ENCODE data around the gene SESN1. TPM values are rescaled to one million over a fixed set of nuclear protein-coding genes. Genes with fewer than 3 reads are reported as not detected.
"Not testable (repeated sequence)": the region's sequence is repeated elsewhere in the genome, so short reads cannot be mapped to it uniquely, and the experiment has no call there.

Gene SESN1
- total RNA-seq, 1 experiment from 2014 or later, result 1.9 TPM

GRCh38 chr6:109093732-109094415 lies 772 bp downstream of the SESN1 start:
- H3K9me3 ChIP-seq (ENCODE audit: low read length), result no peaks in the 10 kb centered on the region
- H3K9ac ChIP-seq (ENCODE audit: low read length), result peak overlapping the region; percentile 92
- peak overlapping the region; percentile 99 for H3K4me2 ChIP-seq (ENCODE audit: low read depth, low read length, poor library complexity, severe bottlenecking)
- H4K20me1 ChIP-seq (ENCODE audit: insufficient read depth, low read depth, low read length), result no peaks in the 10 kb centered on the region
- H3K4me3 ChIP-seq (ENCODE audit: low read length), result peak overlapping the region; percentile 93
- H2AFZ ChIP-seq (ENCODE audit: low read length), result peak overlapping the region; percentile 69
- H3K9me2 ChIP-seq (replicated peaks; ENCODE audit: insufficient read depth, low read length), result no peaks in the 10 kb centered on the region
- no peaks in the 10 kb centered on the region for H3K36me3 ChIP-seq (ENCODE audit: insufficient read depth, low read length)
- no peaks in the 10 kb centered on the region for H3K27me3 ChIP-seq (ENCODE audit: low read length)
- H3K27ac ChIP-seq (ENCODE audit: low read length), result no peak overlapping the region
- H3K4me1 ChIP-seq (ENCODE audit: low read length), result peaks cover 37% of the 10 kb centered on the region
- peak; percentile 60 for DNase-seq
- H3K79me2 ChIP-seq (ENCODE audit: low read length), result peaks cover 27% of the 10 kb centered on the region

GRCh38 chr6:109092074-109092473 lies 2.6 kb downstream of the SESN1 start:
- no peaks in the 10 kb centered on the region for H3K27me3 ChIP-seq (ENCODE audit: low read length)
- DNase-seq, result no peak
- peak overlapping the region; percentile 99 for H3K4me2 ChIP-seq (ENCODE audit: low read depth, low read length, poor library complexity, severe bottlenecking)
- peaks cover 15% of the 10 kb centered on the region for H3K79me2 ChIP-seq (ENCODE audit: low read length)
- 0 out of 2 replicates have a peak overlapping the region, but pooled peaks have one; percentile 9 for H3K9ac ChIP-seq (ENCODE audit: low read length)
- no peaks in the 10 kb centered on the region for H3K9me2 ChIP-seq (replicated peaks; ENCODE audit: insufficient read depth, low read length)
- H3K4me1 ChIP-seq (ENCODE audit: low read length), result peaks cover 37% of the 10 kb centered on the region
- no peak overlapping the region for H3K27ac ChIP-seq (ENCODE audit: low read length)
- no peaks in the 10 kb centered on the region for H3K36me3 ChIP-seq (ENCODE audit: insufficient read depth, low read length)
- H3K9me3 ChIP-seq (ENCODE audit: low read length), result no peaks in the 10 kb centered on the region
- H2AFZ ChIP-seq (ENCODE audit: low read length), result no peak overlapping the region
- H3K4me3 ChIP-seq (ENCODE audit: low read length), result 0 out of 2 replicates have a peak overlapping the region, but pooled peaks have one; percentile 14
- H4K20me1 ChIP-seq (ENCODE audit: insufficient read depth, low read depth, low read length), result no peaks in the 10 kb centered on the region

- Histone ChIP-seq H3K9me3 (ENCODE audit: low read length) (no peaks in the 10 kb centered on the region), H2AFZ (ENCODE audit: low read length) (no peak overlapping the region), H4K20me1 (ENCODE audit: insufficient read depth, low read depth, low read length) (no peaks in the 10 kb centered on the region), H3K27me3 (ENCODE audit: low read length) (no peaks in the 10 kb centered on the region), H3K4me2 (ENCODE audit: low read depth, low read length, poor library complexity, severe bottlenecking) (peak overlapping the region; percentile 99), H3K36me3 (ENCODE audit: insufficient read depth, low read length) (no peaks in the 10 kb centered on the region), H3K9ac (ENCODE audit: low read length) (no peak overlapping the region), H3K4me1 (ENCODE audit: low read length) (peaks cover 32% of the 10 kb centered on the region), H3K4me3 (ENCODE audit: low read length) (no peak overlapping the region), H3K27ac (ENCODE audit: low read length) (no peak overlapping the region), H3K9me2 (replicated peaks; ENCODE audit: insufficient read depth, low read length) (no peaks in the 10 kb centered on the region), H3K79me2 (ENCODE audit: low read length) (peaks cover 10% of the 10 kb centered on the region)
- DNase-seq, result no peak
Measured at GRCh38 chr6:109091314-109092024, 3.2 kb downstream of the SESN1 start.

- Histone ChIP-seq H3K4me3 (ENCODE audit: low read length) (no peak overlapping the region), H3K9me2 (replicated peaks; ENCODE audit: insufficient read depth, low read length) (no peaks in the 10 kb centered on the region), H3K4me1 (ENCODE audit: low read length) (peaks cover 23% of the 10 kb centered on the region), H3K4me2 (ENCODE audit: low read depth, low read length, poor library complexity, severe bottlenecking) (no peak overlapping the region), H4K20me1 (ENCODE audit: insufficient read depth, low read depth, low read length) (no peaks in the 10 kb centered on the region), H3K9me3 (ENCODE audit: low read length) (no peaks in the 10 kb centered on the region), H3K79me2 (ENCODE audit: low read length) (no peaks in the 10 kb centered on the region), H3K27me3 (ENCODE audit: low read length) (no peaks in the 10 kb centered on the region), H3K9ac (ENCODE audit: low read length) (no peak overlapping the region), H2AFZ (ENCODE audit: low read length) (no peak overlapping the region), H3K36me3 (ENCODE audit: insufficient read depth, low read length) (no peaks in the 10 kb centered on the region), H3K27ac (ENCODE audit: low read length) (no peak overlapping the region)
- DNase-seq, result no peak
Measured at GRCh38 chr6:109088995-109089394, 5.7 kb downstream of the SESN1 start.

GRCh38 chr6:109087661-109088264 lies 6.9 kb downstream of the SESN1 start:
- Histone ChIP-seq H3K4me3 (ENCODE audit: low read length) (no peak overlapping the region), H3K9me3 (ENCODE audit: low read length) (no peaks in the 10 kb centered on the region), H3K4me2 (ENCODE audit: low read depth, low read length, poor library complexity, severe bottlenecking) (no peak overlapping the region), H4K20me1 (ENCODE audit: insufficient read depth, low read depth, low read length) (no peaks in the 10 kb centered on the region), H3K4me1 (ENCODE audit: low read length) (peaks cover 16% of the 10 kb centered on the region), H3K27ac (ENCODE audit: low read length) (no peak overlapping the region), H3K27me3 (ENCODE audit: low read length) (no peaks in the 10 kb centered on the region), H3K9ac (ENCODE audit: low read length) (no peak overlapping the region), H2AFZ (ENCODE audit: low read length) (no peak overlapping the region), H3K79me2 (ENCODE audit: low read length) (no peaks in the 10 kb centered on the region), H3K36me3 (ENCODE audit: insufficient read depth, low read length) (no peaks in the 10 kb centered on the region), H3K9me2 (replicated peaks; ENCODE audit: insufficient read depth, low read length) (no peaks in the 10 kb centered on the region)
- no peak for DNase-seq

- H3K4me1 ChIP-seq (ENCODE audit: low read length); DNase-seq; H2AFZ ChIP-seq (ENCODE audit: low read length); H3K9ac ChIP-seq (ENCODE audit: low read length); H3K9me2 ChIP-seq (replicated peaks; ENCODE audit: insufficient read depth, low read length); H3K36me3 ChIP-seq (ENCODE audit: insufficient read depth, low read length); H3K79me2 ChIP-seq (ENCODE audit: low read length); H3K4me2 ChIP-seq (ENCODE audit: low read depth, low read length, poor library complexity, severe bottlenecking); H3K27ac ChIP-seq (ENCODE audit: low read length); H3K4me3 ChIP-seq (ENCODE audit: low read length); H4K20me1 ChIP-seq (ENCODE audit: insufficient read depth, low read depth, low read length); H3K9me3 ChIP-seq (ENCODE audit: low read length); H3K27me3 ChIP-seq (ENCODE audit: low read length): not testable (repeated sequence)
Measured at GRCh38 chr6:109084146-109084545, 10.5 kb downstream of the SESN1 start.

- no peak for DNase-seq
Measured at GRCh38 chr6:109083657-109084056, 11.0 kb downstream of the SESN1 start.

GRCh38 chr6:109082188-109082577 lies 12.5 kb downstream of the SESN1 start:
- H3K36me3 ChIP-seq (ENCODE audit: insufficient read depth, low read length), result no peaks in the 10 kb centered on the region
- H3K9ac ChIP-seq (ENCODE audit: low read length), result no peak overlapping the region
- no peak overlapping the region for H2AFZ ChIP-seq (ENCODE audit: low read length)
- H4K20me1 ChIP-seq (ENCODE audit: insufficient read depth, low read depth, low read length), result peaks cover 4% of the 10 kb centered on the region; the same call in 1 of the 2 replicates
- H3K4me1 ChIP-seq (ENCODE audit: low read length), result 0 out of 2 replicates have a peak, but pooled peaks cover 5% of the 10 kb centered on the region
- H3K9me3 ChIP-seq (ENCODE audit: low read length), result no peaks in the 10 kb centered on the region
- no peak overlapping the region for H3K4me2 ChIP-seq (ENCODE audit: low read depth, low read length, poor library complexity, severe bottlenecking)
- no peaks in the 10 kb centered on the region for H3K9me2 ChIP-seq (replicated peaks; ENCODE audit: insufficient read depth, low read length)
- no peaks in the 10 kb centered on the region for H3K27me3 ChIP-seq (ENCODE audit: low read length)
- H3K27ac ChIP-seq (ENCODE audit: low read length), result no peak overlapping the region
- DNase-seq, result no peak
- H3K4me3 ChIP-seq (ENCODE audit: low read length), result no peak overlapping the region
- no peaks in the 10 kb centered on the region for H3K79me2 ChIP-seq (ENCODE audit: low read length)

More at GRCh38 chr6:109083657-109084056, 11.0 kb downstream of the SESN1 start:
- Histone ChIP-seq H3K36me3 (ENCODE audit: insufficient read depth, low read length) (no peaks in the 10 kb centered on the region), H4K20me1 (ENCODE audit: insufficient read depth, low read depth, low read length) (peaks cover 4% of the 10 kb centered on the region; the same call in 1 of the 2 replicates), H3K9ac (ENCODE audit: low read length) (no peak overlapping the region), H3K27ac (ENCODE audit: low read length) (no peak overlapping the region), H3K4me1 (ENCODE audit: low read length) (0 out of 2 replicates have a peak, but pooled peaks cover 5% of the 10 kb centered on the region), H3K4me2 (ENCODE audit: low read depth, low read length, poor library complexity, severe bottlenecking) (no peak overlapping the region), H3K79me2 (ENCODE audit: low read length) (no peaks in the 10 kb centered on the region), H3K9me3 (ENCODE audit: low read length) (no peaks in the 10 kb centered on the region), H2AFZ (ENCODE audit: low read length) (no peak overlapping the region), H3K9me2 (replicated peaks; ENCODE audit: insufficient read depth, low read length) (no peaks in the 10 kb centered on the region), H3K4me3 (ENCODE audit: low read length) (no peak overlapping the region), H3K27me3 (ENCODE audit: low read length) (no peaks in the 10 kb centered on the region)
